Central memory CD4-positive, alpha-beta T cell (primary cell): ENCODE measurements around the gene ADAMTS17.

Source experiments
- DNase-seq: peaks from one replicate; pipeline ENCODE4 v3.0.0; 2022

Gene ADAMTS17

GRCh38 chr15:100007609-100008008, 334.2 kb downstream of the ADAMTS17 start:
- no peak for DNase-seq

- no peak for DNase-seq
Observed at GRCh38 chr15:100005715-100006114, 336.1 kb downstream of the ADAMTS17 start.

DNA sequence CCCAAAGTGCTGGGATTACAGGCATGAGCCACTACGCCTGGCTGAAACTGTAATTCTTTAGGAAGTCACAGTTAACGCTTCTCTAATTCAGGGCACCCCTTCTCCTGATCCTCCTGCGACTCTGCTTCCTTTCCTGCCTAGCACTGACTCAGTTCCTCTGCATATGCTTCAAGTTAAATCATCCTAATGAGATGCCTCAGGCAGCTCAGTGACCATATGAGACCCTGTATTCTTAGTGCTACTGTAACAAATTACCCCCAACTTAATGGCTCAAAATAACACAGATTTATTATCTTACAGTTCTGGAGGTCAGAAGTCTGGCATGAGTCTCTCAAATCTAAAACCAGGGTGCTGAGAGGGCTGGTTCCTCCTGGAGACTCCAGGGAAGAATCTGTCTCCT, 336.8 kb downstream of the ADAMTS17 start:
- no peak for DNase-seq

DNA sequence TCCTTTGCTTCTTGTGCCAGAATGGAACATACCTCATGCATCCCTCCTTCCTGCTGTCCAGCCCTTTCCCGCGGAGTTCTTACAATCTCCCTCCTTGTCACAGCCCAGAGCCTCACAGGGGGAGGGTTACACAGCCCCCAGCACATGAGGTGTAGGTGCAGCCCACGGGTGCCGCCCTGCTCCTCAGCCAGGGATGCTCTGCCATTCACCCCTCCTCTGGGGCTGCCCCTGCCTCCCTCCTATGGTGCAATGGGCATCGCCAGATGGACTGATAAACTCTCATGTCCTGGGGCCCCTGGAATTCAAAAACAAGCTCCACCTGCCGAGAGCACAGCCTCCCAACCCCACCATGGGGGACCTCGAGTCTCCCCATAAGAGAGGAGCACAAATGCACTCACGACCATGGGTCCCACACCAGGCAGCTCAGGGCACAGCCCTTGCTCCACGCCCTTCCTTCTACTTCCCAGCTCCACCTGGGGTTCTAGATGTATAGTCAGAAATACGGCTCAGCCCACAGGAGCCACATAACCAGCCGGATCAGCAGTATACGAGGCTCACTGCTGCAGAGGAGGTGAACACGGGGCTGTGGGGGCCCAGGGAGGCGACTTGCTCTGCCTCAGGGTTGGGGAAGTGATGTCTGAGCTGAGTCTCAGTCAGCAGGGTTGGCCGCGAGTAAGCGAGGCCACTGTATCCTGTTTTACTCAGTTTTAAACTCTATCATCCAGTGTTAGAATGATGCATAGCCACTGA, 338.8 kb downstream of the ADAMTS17 start:
- DNase-seq, result no peak

GRCh38 chr15:100002086-100002620, 339.6 kb downstream of the ADAMTS17 start:
- DNase-seq, result no peak

GRCh38 chr15:100001405-100001804, 340.4 kb downstream of the ADAMTS17 start:
- no peak for DNase-seq

DNA sequence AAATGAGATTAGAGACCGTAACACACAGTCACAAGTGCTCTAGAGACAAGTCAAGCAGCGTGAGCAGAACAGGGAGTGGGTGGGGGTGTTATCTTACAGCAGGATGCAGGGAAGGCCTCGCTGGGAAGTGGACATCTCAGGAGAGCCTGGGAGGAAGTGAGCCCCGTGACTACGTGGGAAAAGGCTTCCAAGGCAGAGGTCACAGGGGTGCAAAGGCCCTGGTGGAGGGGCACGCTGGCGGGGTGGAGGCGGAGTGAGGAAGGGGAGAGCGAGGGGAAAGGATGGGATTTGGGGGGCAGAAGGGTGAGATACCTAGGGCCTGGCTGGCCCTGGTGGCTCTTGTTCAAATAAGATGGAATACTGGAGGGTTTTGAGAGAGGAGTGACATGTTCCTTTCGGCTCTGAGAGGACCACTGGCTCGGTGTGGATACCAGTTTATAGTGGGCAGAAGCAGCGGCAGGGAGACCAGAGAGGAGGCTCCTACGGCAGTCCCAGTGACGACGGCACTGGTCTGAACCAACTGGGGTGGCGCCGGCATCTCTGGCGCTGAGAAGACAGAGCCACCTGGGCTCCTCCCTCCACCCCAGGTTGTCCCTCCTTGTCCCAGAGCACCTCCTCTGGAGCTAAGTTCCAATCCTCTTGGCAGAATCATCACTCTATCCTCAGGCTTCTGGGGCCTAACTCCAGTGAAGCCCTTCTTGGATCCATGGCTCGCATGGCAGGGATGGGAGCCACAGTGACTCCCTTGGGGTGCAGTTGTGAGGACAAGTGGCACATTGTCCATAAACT, 342.3 kb downstream of the ADAMTS17 start:
- DNase-seq, result no peak

GRCh38 chr15:99998661-99999101, 343.1 kb downstream of the ADAMTS17 start:
- no peak for DNase-seq

- no peak for DNase-seq
Observed at GRCh38 chr15:99997112-99997651, 344.6 kb downstream of the ADAMTS17 start.

DNA sequence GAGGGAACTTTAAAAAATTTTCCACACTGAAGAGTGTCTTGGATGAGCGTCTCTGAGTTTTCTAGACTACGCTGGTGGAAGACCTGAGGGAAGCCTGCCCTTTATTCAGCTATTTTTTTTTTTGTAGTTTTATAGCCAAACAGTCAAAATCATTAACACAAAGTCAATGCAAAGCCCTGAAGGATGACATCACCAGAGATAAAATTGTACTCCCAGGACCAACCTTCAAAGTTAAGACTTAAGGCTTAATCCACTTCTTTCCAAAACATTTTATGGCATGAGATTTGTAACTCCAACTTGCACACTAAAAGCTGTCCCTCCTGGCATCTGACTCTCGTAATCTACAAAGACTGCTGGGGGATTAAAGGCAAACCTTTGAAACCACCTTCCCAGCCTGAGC, 345.1 kb downstream of the ADAMTS17 start:
- no peak for DNase-seq

DNA sequence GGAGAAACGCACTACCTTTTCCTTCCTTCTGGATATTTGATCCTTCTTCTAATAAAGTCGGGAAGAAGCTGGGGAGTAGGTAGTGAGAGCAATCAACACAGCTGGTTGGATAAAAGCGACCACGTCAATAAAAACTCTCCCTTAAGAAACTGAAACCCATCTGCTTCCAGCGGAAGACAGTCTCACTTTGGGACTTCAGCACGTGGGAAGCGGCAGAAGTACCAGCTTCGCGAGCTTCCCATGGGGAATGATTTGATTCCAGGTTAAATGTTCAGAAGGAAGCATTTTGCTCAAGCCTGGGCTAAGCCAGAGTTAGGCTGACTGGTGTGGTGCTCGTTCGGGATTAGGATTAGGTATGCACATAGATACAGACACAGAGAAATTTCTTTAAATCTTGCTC, 346.2 kb downstream of the ADAMTS17 start:
- no peak for DNase-seq

GRCh38 chr15:99994849-99995248, 346.9 kb downstream of the ADAMTS17 start:
- no peak for DNase-seq

DNA sequence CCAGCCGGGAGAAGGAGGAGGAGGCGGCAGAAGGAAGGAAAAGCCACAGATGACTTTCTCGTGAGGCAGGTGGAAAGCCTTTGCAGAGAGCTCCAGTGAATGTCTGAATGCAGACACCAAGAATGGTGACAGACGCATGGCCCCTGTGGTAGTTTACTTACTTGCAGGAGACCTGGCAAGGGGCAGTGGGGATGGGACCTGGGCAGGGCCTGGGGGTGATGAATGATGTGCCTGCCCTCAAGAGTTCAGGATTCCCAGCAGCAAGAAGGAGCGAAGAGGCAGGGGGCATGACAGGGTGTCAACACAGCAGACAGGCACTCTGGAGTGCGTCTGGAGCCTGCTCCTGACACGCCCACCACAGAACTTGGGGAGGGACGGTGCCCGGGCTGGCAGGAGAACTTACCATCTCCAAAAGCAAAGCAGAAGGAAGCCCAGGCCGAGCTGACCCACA, 348.1 kb downstream of the ADAMTS17 start:
- no peak for DNase-seq

GRCh38 chr15:99993262-99993661, 348.5 kb downstream of the ADAMTS17 start:
- no peak for DNase-seq

- DNase-seq, result no peak
Observed at GRCh38 chr15:99992611-99993231, 349.1 kb downstream of the ADAMTS17 start.

DNA sequence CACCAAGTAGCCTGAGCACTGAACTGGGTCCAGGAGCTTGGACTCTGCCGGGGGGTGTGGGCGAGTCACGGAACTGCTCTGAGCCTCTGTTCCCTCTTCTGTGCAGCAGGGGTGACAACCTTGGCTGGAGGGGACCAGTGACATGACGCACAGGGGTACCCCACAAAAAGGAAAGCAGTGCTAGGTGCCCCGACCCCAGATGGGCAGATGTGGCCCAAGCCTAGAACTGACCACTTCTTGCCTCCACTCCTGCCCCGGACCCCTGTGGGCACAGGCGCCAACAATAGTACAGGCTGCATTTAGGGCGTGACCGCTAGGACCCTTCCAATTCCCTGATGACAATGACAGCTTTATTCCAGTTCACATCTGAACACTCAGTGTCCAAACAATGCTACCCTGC, 352.7 kb downstream of the ADAMTS17 start:
- DNase-seq, result no peak

- no peak for DNase-seq
Observed at GRCh38 chr15:99987701-99988100, 354.1 kb downstream of the ADAMTS17 start.

- DNase-seq, result no peak
Observed at GRCh38 chr15:99987119-99987506, 354.7 kb downstream of the ADAMTS17 start.

DNA sequence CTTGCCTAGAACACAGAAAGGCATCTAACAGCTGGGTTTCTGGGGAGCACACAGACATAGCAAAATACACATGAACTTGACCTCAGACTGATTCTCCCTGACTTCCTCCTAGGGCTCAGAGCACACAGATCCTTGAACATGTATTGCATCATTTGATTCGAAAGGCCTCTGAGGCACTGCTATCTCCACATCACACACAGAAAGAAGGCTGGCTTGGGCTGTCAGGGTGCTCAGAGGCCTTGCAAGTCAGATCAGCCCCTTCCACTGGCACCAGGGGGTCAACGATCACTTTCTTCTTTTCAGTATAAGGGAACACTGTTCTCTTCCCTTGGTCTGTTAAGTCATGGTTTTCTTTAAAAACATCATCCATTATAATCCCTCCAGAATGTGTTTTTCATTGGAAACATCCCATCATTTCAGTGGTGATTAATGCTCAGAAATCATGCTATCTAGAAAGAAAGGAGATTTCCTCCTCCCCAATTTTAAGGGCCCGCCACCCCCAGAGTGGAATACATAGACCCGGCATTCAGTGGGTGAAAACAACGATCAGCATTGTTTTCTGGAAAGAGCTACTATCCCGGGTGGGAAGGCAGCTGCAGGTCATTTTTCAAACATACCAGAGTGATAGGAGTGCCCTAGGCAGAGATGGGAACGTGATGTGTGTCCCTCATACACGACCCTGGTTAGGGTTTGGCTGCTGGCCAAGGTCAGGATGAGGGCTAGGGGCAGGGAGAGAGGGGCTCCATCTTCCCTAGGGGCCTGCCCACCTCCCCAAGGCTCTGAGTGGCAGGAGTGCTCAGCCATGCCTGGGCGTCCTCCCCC, 355.3 kb downstream of the ADAMTS17 start:
- DNase-seq, result no peak

GRCh38 chr15:99985878-99986277, 355.9 kb downstream of the ADAMTS17 start:
- no peak for DNase-seq

- no peak for DNase-seq
Observed at GRCh38 chr15:99984491-99985243, 357.1 kb downstream of the ADAMTS17 start.
